GM12891 (cell line): ENCODE measurements around the gene ZNF418.

Experiments used
- PAX5 ChIP-seq: IDR thresholded peaks from 2 replicates; pipeline ENCODE4 v1.6.1; 2011; ENCODE audit warnings: low read length, moderate library complexity, mild to moderate bottlenecking; ENCODE audit not compliant: insufficient read depth, severe bottlenecking
- POLR2A ChIP-seq: IDR thresholded peaks from 2 replicates; pipeline ENCODE4 v1.6.1; 2011; ENCODE audit warnings: low read depth, low read length, control low read depth
- POLR2AphosphoS5 ChIP-seq: IDR thresholded peaks from 2 replicates; pipeline ENCODE4 v1.6.1; 2011; ENCODE audit warnings: low read depth, low read length, control low read depth
- POU2F2 ChIP-seq: IDR thresholded peaks from 2 replicates; pipeline ENCODE4 v1.6.1; 2011; ENCODE audit warnings: low read depth, mild to moderate bottlenecking, control low read depth, low read length, moderate library complexity
- TAF1 ChIP-seq: IDR thresholded peaks from 2 replicates; pipeline ENCODE4 v1.6.1; 2011; ENCODE audit warnings: low read depth, low read length, control low read depth

DNA sequence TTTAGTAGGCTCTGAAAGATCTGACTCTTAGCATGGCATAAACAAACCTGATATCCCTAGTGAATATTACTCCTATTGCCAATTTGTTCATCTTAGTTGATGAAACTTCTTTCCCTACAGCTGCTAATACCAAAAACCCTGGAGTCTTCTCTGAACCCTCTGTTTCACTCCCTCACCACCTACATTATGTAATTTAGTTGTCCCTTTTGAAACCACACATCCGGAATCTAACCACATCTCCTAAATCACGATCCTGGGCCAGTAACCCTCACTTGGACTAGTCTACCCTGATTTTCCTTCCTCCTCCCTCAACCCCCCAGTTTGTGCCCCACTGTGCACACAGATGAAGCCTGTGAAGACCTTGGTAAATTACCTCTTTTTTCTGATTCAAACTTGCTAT, 11.1 kb upstream of the ZNF418 start:
- TF ChIP-seq POLR2A (no peak), TAF1 (no peak), POU2F2 (no peak), POLR2AphosphoS5 (no peak), PAX5 (no peak)
